ENCODE results near the gene GPR50. TPM values are rescaled to one million over a fixed set of nuclear protein-coding genes. Genes with fewer than 3 reads are reported as not detected.

Gene GPR50
- not detected for total RNA-seq

GRCh38 chrX:151176231-151176750, at the start of gene GPR50:
Gene GPR50 (plus strand): TSS chrX:151176584. CDS start chrX:151176722, 138 bp downstream.
- DNase-seq = no peak

- DNase-seq = no peak
Measured at GRCh38 chrX:151132531-151132930, 43.9 kb upstream of the GPR50 start.

- DNase-seq = peak; percentile 33
Measured at GRCh38 chrX:151151665-151152267, 24.6 kb upstream of the GPR50 start.

- no peak for DNase-seq
Measured at GRCh38 chrX:151153086-151153485, 23.3 kb upstream of the GPR50 start.

GRCh38 chrX:151153667-151154066, 22.7 kb upstream of the GPR50 start:
- no peak for DNase-seq

GRCh38 chrX:151155234-151155633, 21.1 kb upstream of the GPR50 start:
- no peak for DNase-seq

GRCh38 chrX:151161690-151162089, 14.7 kb upstream of the GPR50 start:
- DNase-seq = no peak

GRCh38 chrX:151167791-151168345, 8.5 kb upstream of the GPR50 start:
- no peak for DNase-seq

- no peak for DNase-seq
Measured at GRCh38 chrX:151169783-151170182, 6.6 kb upstream of the GPR50 start.

- no peak for DNase-seq
Measured at GRCh38 chrX:151174581-151175282, 1.7 kb upstream of the GPR50 start.

GRCh38 chrX:151175283-151176062, 911 bp upstream of the GPR50 start:
- DNase-seq = no peak

GRCh38 chrX:151177141-151178027, 1.0 kb downstream of the GPR50 start:
- no peak for DNase-seq

- DNase-seq = no peak
Measured at GRCh38 chrX:151178746-151179145, 2.4 kb downstream of the GPR50 start.

GRCh38 chrX:151180400-151180799, 4.0 kb downstream of the GPR50 start:
- DNase-seq = no peak

GRCh38 chrX:151181088-151181487, 4.7 kb downstream of the GPR50 start:
- no peak for DNase-seq

- DNase-seq = no peak
Measured at GRCh38 chrX:151183233-151183753, 6.9 kb downstream of the GPR50 start.

- no peak for DNase-seq
Measured at GRCh38 chrX:151183912-151184565, 7.7 kb downstream of the GPR50 start.

- DNase-seq = no peak
Measured at GRCh38 chrX:151184705-151185104, 8.3 kb downstream of the GPR50 start.

- no peak for DNase-seq
Measured at GRCh38 chrX:151206871-151207270, 30.5 kb downstream of the GPR50 start.

GRCh38 chrX:151225843-151226242, 49.5 kb downstream of the GPR50 start:
- DNase-seq = no peak

- no peak for DNase-seq
Measured at GRCh38 chrX:151226941-151227340, 50.6 kb downstream of the GPR50 start.
